HPDE6-E6E7 (cell line): ENCODE data around the gene CXorf66.
"Not testable (repeated sequence)": the region's sequence is repeated elsewhere in the genome, so short reads cannot be mapped to it uniquely, and the experiment has no call there.

Experiments
- DNase-seq: peaks from one replicate; pipeline ENCODE4 v3.0.0; 2011; ENCODE audit warnings: missing footprints; ENCODE audit errors: extremely low spot score

Gene CXorf66

GRCh38 chrX:139965421-139965820 is at the start of gene CXorf66:
Gene CXorf66, minus strand, starts transcription at chrX:139965521. Its CDS starts 25 bp downstream, at chrX:139965496.
- DNase-seq, result no peak

GRCh38 chrX:139982856-139983255 is 17.5 kb upstream of the CXorf66 start:
- no peak for DNase-seq

- no peak for DNase-seq
Observed at GRCh38 chrX:139974471-139974870, 9.2 kb upstream of the CXorf66 start.

GRCh38 chrX:139972629-139973624 is 7.6 kb upstream of the CXorf66 start:
- no peak for DNase-seq

GRCh38 chrX:139972113-139972512 is 6.8 kb upstream of the CXorf66 start:
- no peak for DNase-seq

GRCh38 chrX:139971394-139971749 is 6.1 kb upstream of the CXorf66 start:
- no peak for DNase-seq

GRCh38 chrX:139969286-139969685 is 4.0 kb upstream of the CXorf66 start:
- DNase-seq, result no peak

GRCh38 chrX:139967750-139968149 is 2.4 kb upstream of the CXorf66 start:
- no peak for DNase-seq

GRCh38 chrX:139967300-139967699 is 2.0 kb upstream of the CXorf66 start:
- no peak for DNase-seq

- DNase-seq, result not testable (repeated sequence)
Observed at GRCh38 chrX:139966159-139966558, 838 bp upstream of the CXorf66 start.

GRCh38 chrX:139961091-139961490 is 4.2 kb downstream of the CXorf66 start:
- not testable (repeated sequence) for DNase-seq

GRCh38 chrX:139949703-139950102 is 15.6 kb downstream of the CXorf66 start:
- no peak for DNase-seq

GRCh38 chrX:139945075-139945474 is 20.2 kb downstream of the CXorf66 start:
- DNase-seq, result no peak

- no peak for DNase-seq
Observed at GRCh38 chrX:139936259-139936658, 29.1 kb downstream of the CXorf66 start.

- no peak for DNase-seq
Observed at GRCh38 chrX:139933904-139934303, 31.4 kb downstream of the CXorf66 start.

- DNase-seq, result peak; percentile 84
Observed at GRCh38 chrX:139932901-139933796, 32.2 kb downstream of the CXorf66 start, which contains the start of gene ATP11C. Gene ATP11C, minus strand, starts transcription at chrX:139933053. Its CDS starts 1,011 bp downstream, at chrX:139932042.

GRCh38 chrX:139932073-139932900 is 33.0 kb downstream of the CXorf66 start:
- DNase-seq, result peak; percentile 31

GRCh38 chrX:139931646-139932072 is 33.7 kb downstream of the CXorf66 start:
- DNase-seq, result no peak

- no peak for DNase-seq
Observed at GRCh38 chrX:139930916-139931645, 34.2 kb downstream of the CXorf66 start.

- DNase-seq, result no peak
Observed at GRCh38 chrX:139930401-139930800, 34.9 kb downstream of the CXorf66 start.

GRCh38 chrX:139929876-139930275 is 35.4 kb downstream of the CXorf66 start:
- no peak for DNase-seq
